CD4-positive, alpha-beta T cell treated with Interleukin-6 at 100 ng/mL for 8 hours (primary cell): Measurements from ENCODE around the gene GRIFIN.

Experiments
- DNase-seq: peaks from one replicate; pipeline ENCODE4 v3.0.0-alpha.2; 2020; ENCODE audit warnings: mixed read lengths, low spot score

The GRIFIN gene

GRCh38 chr7:2432910-2433712, 43.1 kb downstream of the GRIFIN start:
- no peak for DNase-seq

- DNase-seq: peak; percentile 32
These were observed 44.8 kb downstream of the GRIFIN start for GRCh38 chr7:2431260-2431867.

DNA sequence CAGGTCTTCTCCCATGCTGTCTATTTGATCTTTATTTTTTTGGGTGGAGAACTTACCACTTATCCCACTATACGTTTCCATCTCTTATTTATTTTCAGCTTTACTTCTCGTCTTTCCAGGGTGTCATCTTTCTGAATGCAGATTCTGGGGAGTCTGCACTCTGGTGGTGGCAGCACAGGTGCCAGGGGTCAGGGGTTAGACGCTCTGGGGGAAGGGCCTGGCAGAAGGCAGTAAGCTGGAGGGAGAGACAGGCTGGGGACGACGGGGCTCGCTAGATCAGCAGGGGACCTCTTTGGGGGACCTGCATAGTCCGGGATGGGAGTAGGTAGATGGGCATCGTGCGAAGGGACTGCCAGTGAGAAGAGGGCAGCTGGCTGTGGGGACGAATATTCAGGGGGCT, 50.4 kb downstream of the GRIFIN start:
- no peak for DNase-seq
